NCI-H1436 (cell line): ENCODE data around the gene PRDM15.

Experiments
- DNase-seq: peaks from one replicate; lab custom pipeline; 2025; lab: John Stamatoyannopoulos, UW

PRDM15 gene

DNA sequence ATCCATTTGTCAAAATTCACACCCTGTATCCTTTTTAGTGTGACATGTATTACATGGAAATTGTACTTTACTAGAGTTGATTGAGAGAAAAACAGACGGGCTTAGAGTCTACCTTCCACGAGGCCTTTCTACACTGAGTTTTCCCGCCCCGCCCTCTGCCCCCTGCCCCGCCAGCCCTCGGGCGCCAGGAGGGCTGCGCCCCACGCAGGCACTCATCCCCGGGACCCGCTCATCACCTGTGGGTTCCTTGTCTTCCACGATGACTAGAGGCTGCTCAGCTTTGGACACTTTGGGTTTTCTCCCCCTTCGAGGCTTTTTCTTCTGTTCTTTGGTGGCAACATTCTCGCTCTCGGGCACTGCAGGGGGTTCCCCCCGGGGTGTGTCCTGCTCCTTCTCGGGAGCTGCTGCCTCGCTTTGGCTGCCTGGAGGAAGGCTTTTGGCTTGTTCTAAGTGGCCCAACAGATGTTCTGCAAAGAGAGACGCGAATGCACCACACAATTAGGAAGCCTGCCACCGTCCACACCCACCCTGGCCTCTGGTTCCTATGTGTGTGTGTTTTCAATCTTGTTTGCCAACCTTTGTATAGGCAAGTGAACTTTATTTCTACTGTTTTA, 39.6 kb downstream of the PRDM15 start:
- no peak for DNase-seq

DNA sequence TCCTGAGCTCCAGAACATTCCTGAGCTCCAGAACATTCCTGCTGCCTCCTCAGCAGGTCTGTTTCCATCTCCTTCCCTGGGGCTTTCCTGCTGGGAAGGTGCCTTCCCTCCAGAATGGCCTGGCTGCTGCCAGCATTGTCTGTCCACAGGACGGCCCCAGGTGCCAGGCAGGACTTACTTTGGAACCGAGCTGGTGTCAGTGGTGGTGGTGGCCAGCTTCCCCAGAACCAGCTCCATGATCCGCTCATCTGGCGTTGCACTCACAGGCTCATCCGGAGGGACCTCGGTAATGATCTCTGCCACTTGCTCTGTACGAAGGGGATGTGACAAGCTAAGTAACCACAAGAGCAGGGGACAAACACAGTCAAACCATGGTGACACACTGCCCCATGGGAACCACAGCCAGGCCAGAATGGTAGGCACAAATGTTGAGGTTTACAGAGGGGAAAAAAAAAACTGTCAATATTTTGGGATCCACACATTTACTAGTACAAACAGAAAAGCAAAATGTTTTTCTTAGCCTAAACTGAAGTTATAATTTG, 41.3 kb downstream of the PRDM15 start:
- no peak for DNase-seq

DNA sequence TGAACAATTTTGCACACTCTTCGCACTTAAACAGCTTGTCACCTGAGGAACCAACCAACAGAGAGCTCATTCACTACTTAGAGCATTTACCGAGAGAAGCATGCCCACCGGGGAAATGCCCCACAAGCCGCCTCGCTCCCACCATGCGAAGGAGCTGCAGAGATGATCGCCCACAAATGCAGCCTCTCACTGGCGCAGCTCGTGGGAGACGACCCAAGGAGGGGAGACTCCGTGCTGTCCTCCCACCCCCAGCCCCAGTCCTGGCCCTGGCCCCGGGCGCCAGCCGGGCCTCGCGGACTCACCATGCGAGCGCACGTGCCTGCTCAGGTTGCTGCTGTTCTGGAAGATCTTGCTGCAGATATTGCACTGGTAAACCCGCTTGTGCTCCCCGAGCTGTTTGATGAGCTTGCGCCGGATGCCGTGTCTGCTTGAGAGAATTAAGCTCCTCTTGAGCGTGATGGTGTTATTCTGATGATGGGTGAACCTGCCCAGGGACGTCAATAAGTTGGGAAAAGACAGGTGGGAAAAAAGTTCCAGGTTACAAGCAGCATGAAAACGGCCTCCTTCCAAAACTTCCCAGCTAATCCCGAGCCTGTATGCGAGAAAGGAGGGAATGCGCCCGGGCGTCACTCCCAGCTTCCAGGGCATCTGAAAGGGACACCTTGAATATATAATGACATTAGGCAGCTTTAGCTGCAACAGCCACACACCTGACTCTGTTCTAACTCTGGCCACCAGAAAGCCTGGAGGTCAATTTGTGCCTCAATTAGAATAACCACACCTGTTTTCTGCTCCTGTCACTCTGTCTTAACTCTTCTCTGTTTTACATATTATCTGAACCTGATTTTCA, 42.8 kb downstream of the PRDM15 start:
- no peak for DNase-seq

DNA sequence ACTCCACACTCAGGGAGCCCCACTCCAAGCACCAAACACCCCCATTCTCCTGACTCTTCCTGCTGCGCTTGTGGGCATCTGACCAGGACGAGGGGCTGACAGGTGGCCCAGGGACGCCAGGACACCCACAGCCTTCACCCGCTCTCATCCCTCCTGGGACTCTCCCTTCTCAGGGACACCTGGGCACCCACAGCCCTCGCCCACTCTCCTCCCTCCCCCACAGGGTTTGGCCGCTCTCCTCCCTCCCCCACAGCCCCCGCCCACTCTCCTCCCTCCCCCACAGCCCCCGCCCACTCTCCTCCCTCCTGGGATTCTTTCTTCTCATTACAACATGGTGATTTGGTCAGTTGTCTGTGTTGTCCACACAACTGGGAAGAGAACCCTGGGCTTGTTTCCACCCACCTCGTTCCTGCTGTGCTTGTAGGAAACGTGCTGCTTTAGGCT, 43.4 kb downstream of the PRDM15 start:
- no peak for DNase-seq

DNA sequence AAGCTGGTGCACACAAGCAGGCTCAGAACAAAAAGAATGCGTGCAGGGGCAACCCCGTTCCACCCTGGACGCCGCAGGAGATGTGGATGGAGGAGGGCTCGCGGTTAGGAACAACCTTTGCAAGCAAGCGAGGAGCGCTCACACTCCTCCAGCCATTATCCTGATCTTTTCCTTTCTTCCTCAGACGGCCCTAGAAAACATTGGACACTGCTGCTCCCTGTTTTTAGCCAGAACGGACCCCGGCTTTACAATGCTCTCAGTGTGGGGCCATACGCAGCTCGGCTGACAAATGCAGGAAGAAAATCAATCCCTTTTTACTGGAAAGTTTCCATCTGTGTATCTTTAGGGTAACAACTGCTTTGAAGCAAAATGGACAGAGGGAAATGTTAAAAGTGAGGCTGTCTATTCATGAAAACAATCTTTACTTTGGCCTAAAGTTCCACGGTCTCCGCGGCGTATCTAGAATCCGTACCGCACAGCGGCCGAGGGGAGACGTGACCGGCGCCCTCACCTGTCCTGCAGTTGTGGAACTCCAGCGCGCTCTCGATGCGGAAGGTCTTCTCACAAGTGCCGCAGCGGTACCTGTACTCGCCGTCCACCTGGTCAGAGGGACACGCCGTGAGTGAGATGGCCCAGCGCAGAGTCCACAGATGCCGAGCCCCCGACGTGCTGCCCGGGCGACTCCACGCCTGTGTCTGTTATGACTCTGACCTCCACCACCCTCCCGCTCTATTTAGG, 44.0 kb downstream of the PRDM15 start:
- DNase-seq: no peak

DNA sequence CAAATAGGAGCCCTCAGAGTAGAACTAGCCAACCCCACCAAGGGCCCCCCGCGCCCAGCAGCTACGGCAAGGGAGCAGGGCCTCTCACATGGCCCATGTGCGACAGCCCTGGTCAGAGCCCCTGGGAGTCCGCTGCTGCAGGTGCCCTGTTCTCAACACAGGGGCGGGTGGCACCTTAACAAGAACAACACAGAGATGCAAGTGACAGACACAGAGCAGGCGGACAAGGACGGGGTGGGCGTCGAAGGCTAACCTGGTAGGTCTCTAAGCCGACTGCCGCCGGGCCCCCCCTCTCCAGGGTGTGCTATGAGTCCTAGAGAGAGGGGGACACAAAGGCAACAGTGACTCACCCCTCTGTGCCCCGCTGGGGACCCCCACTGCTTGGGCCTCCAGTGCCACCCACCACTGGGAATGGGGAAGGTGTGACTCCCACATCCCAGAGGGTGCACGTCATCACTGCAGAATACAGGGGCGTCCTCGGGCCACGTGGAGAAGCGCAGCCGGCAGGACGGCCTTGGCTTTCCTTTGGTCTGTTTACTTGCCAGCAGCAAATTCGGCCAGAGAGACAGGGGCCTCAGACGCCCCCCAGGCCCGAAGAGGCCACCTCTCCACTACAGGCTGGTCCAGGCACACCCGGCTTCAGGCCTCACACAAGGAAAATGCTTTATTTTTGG, 44.8 kb downstream of the PRDM15 start:
- DNase-seq: no peak

DNA sequence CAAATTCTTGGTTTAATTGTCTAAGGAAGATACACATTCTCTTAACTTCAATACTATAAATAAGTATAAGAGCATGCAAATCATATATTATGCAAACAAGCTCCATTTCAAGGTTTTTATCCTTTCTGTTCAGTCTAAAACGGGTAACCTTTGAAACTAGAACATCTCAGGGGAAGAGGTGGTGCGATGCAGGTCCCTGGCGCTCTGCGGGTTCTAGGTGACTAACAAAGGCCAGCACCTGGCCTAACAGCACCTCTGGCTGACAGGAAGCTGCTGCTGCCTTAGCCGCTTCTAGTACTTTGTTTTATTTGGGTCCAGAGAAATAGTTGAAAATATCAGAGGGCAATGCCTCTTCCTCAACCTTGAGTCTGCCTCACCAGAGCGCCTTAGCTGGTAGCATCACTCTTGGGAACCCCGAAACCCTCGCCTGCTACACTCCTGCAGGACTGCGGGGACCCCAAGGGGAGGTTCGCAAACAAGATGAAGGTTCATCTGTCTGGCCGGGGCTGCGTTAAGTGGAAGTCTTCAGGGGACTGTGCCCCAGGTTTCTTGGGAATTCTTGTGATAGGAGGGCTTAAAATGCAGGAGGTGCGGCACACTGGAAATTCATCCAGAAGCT, 45.5 kb downstream of the PRDM15 start:
- DNase-seq: no peak

DNA sequence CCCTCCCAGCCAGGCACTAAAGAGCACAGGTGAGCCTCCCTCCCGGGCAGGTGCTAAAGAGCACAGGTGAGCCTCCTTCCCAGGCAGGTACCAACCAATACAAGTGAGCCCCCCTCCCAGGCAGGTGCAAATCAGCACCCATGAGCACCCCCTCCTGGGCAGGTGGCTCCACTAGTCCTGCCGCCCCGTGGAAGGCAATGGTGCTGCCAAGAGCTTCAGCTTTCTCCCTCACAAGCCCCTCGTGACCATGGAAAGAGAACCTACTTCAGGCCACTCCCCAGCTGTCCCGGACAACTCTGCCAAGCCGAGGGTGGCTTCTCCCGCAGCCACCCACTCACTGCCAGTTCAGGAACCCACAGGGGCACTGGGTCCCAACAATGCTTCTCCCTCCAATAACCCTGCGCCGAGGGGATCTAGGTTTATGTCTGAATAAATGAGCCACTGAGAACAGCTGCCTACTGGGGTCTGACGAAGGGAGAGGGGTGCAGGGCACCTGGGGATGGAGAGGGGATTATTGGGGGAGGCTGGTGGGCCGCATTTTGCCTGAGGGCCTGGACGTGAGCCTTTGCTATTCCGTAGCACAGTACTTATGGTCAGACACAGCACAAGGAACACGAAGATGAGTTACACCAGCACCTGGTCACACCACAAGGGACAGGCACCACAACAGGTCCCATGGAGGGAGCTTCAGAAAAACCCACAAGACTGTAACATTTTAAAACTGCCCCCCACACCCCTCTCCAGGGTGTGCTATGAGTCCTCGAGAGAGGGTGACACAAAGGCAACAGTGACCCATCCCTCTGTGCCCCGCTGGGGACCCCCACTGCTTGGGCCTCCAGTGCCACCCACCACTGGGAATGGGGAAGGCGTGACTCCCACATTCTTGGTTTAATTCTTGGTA, 46.3 kb downstream of the PRDM15 start:
- DNase-seq: no peak

DNA sequence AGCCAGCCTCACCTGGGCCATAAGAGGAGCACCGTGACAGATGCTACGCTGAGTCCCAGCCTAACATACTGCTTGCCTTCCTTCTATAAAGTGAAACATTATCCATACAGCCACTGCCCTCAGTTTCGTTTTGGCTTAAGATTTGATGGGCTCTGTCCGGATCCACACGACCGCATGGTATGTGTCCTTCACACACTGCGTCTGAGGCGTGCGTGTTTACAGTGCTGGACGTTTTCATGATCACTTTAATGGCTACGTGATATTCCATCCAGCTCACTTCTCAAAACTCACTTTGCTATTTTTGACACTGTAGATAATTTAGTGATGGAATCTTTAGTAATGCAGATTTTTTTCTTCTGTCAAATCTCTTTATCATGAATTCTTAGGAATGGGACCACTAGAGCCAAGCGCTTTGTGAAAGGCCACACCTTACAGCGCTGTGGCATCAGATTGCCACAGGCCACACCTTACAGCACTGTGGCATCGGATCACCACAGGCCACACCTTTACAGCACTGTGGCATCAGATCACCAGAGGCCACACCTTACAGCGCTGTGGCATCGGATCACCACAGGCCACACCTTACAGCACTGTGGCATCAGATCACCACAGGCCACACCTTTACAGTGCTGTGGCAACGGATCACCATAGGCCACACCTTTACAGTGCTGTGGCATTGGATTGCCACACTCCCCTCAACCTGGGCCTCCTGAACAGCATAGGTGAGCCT, 47.1 kb downstream of the PRDM15 start:
- DNase-seq: no peak

DNA sequence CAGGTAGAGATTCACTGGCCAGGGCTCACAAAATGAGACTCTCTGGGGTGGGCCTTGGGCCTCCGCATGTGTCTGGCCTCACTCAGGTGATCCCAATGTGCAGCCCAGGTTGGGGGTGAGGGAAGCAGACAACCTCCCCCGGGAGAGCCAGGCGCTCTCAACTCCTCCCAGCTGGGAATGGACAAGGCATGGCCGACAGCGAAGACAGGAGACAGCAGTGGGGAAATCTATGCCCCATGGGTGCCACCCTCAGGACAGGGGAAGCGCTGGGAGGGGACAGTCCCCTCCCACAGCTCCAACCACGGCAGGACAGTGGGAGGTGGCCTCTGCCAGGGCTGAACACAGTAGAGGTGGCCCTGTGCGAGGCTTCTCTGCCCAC, 47.7 kb downstream of the PRDM15 start:
- DNase-seq: no peak

DNA sequence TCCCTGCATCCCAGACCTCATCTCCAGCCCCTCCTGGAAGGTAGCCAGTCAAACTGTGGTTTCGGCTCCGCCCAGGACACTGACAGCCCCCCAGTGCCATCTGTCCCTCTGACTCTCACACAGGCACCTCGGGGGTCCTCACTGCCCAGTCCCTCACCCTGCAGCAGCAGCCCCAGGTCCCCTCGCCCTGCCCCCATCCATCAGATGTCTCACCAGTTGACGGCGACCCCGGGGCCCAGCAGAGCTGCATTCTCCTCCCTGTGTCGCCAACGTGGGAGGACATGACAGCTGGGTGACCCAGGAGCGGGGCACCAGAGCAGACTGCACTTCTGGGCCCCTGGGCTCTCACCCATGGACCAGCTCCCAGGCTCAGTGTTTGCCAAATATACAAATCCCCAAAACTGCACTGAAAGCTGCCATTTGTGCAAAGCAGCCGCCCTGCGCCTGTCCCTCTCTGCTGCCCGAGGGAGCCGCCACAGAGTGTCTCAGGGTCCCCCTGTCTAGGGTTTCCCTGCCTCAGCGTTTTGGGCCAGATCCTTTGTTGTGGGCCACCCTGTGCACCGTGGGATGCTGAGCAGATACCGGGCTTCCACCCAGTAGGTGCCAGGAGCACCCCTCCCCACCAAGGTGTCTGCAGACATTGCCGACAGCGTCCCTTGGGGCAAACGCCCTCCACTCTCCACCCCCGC, 48.2 kb downstream of the PRDM15 start:
- DNase-seq: no peak

DNA sequence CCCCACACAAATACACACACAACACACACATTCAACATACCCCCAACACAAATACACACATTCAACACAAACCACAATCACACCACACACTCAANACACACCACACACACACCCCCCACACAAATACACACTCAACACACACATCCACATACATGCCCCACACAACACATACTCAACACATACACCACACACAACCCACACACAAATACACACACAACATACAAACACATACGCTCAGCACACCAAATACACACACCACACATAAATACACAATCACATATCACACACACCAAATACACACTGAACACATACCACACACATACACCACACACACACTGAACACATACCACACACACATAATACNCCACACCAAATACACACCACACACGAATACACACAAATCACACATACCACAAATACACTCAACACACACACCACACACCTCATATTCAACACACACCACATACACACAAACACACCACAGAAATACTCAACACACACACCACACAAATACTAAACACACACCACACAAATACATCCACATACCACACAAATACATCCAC, 48.9 kb downstream of the PRDM15 start:
- no peak for DNase-seq

DNA sequence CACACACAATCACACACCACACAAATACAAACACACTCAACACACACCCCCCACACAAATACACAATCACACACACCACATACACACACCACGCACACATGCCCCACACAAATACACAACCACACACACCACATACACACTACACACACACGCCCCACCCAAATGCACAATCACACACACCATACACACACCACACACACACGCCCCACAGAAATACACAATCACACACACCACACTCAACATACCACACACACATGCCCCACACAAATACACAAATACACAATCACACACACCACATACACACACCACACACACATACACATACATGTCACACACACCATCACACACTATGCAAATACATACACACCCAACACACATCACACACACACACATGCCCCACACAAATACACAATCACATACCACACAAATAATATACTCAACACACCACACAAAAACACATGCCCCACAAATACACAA, 50.2 kb downstream of the PRDM15 start:
- no peak for DNase-seq

DNA sequence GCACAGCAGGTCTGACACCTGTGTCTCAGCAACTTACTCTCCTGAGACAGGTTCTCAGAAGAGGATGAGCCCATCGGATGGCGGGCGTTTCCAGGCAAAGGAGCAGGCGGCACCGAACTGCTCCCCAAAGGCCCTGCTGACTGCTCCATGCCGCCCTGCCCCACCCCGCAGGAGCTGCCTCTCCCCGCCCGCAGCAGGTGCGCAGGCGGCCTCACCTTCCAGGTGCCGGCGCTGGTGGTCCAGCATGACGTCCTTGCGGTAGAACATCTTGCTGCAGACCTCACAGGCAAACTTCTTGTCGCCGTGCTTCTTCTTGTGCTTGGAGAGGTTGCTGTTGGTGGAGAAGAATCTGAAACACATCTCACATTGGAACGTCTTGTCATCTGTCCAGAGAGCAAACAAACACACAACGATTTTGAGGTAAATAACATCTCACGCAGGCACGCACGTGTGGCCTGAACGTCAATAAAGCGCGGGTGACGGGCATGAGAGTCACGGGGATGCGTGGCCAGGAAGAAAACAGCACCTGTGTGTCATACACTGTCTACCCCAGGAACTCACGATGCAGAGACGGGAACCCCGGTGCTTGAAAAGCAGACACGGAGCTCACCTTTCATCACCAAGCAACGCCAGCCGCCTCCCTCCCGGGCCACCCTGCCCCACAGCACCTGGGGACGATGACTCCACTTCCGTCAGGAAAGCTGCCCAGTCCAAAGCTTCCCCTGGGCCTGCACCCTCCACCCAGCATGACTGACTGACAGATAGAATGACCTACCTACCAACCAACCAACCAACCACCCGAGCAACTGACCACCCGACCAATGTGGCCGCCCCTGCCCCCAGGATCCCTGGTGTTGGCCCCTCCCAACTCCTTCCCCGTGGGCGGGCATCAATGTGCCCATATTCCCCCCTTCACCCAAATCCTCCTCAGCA, 50.9 kb downstream of the PRDM15 start:
- DNase-seq: peak; percentile 60

DNA sequence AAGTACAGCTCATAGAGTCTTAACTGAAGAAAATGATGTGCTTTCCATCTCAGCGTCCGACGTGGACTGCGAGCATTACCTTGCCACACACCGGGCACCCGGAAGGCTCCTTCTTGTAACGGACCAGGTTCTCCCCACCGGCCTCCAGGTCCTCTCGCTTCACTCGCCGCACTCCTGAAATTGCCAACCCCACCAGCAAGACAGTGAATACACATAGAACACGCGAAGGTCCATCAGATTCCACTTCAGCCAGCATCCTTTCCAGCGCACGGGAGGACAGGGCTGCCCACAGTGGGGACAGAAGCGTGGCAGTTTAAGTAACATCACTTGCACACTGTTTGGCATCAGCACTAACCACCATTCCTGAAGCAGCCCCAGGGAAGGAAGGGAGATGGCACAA, 53.3 kb downstream of the PRDM15 start:
- DNase-seq: no peak

DNA sequence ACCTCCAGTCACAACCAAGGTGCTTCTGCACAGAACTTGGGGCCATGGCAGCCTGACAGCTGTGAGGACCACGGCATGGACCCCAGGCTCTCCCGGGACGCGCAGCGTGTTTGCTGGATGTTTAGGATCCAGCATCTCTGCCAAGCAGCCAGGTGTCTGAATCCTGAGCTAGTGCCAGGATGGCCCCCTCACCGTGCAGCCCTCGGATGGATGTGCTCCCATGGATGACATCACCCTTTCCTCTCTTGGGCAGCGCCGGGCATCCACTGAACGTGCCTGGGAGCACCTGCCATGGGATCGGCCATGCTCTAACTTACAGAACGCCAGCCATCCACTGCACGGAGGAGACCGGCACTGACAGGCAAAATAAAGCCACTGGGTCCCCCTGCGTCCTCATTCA, 53.9 kb downstream of the PRDM15 start:
- no peak for DNase-seq

DNA sequence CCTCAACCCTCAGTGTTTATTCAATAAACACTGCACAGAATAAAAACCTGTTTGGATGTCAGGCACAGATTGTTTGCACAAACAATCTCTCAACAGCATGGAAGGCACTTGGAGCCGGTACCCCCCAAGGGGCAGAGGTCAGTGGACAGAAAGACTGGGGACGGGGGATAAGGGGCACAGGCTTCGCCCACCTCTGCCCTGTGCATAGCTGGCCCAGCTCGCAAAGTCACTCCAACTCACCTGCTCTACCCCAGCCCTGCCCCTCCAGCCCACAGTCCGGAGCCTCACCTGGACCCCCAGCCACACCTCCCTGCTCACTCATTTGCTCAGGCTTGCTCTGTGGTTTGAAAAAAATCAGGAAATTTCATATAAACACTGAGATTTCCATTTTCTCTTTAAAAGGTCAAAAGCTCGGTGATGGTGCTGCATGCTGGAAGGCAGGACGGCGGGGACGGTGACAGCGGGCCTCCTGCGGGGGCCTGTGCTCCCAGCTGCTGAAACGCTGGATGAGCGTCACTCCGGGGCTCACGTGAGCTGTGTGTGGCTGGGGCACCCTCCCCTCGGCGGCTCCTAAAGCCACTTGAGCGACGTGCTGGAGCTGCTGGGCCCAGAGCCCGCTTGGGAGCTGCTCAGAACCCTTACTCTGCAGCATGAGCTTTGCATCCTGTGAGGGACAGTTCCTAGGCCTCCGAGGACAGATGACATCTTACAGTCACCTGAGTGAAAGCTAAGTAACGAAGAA, 54.5 kb downstream of the PRDM15 start:
- no peak for DNase-seq
